Cardiac septum (tissue), 1 donor: ENCODE measurements around the gene ZFAND2B. TPM values are rescaled to one million over a fixed set of nuclear protein-coding genes. Genes with fewer than 3 reads are reported as not detected.
A peak's percentile ranks its signal among the peaks of the same experiment; 100 is the strongest.
"Not testable (repeated sequence)": the region's sequence is repeated elsewhere in the genome, so short reads cannot be mapped to it uniquely, and the experiment has no call there.

Source experiments
- DNase-seq: peaks from one replicate; pipeline ENCODE4 v3.0.0-alpha.2; 2020; ENCODE audit warnings: low spot score
- intact Hi-C: fragments of 100-400 bp; cut with DNase I; formaldehyde crosslinking; loops from one replicate; pipeline ENCODE4 v1.14.0; 2022
- total RNA-seq: library from RNA; stranded (reverse); fragmentation: NEBNext Ultra II Directional; extraction: Animal tissue kit (Norgen Biotek cat#: 25700); gene quantifications from one replicate; pipeline ENCODE4 v1.2.1, GENCODE V29; 2021
- donor health status: DM: no; HTN: no; CAD: no.

ZFAND2B gene
- total RNA-seq, 1 donor from 2014 or later, result 23.9 TPM

DNA sequence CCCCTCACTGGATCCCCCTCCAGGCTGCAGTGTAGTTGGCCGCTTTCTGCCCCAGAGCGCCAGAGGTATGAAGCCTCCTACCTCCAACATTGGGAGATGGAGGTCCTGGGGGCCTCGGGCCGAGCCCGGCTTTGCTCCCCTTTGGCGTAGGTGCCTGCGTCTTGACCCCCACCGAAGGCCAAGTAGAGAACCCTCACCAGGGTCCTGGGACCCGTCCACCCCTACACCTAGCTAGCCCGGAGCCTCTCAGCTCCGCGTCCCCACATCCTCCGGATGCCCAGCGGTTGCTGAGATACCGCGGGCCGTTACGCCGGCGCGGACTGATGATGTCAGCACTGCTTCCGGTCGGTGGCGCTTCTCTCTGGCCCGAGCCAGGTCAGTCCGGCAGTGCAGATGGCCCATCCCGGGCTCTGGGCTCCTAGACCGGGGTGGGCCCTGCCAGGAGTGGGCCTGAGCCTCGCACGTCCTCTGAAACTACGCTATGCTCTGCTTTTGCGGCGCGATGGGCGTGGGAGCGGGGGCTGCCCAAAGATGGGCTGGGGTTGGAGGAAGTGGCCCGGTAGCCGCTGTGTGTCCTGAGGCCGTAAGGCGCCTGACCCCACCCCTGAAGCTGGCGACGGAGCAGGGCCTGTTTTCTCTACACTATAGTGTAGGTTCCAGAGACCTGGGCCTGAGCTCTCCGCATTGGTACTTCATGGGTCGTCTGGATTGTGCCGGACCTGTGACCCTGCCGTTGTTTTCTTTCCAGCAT lies 38.7 kb downstream of the ZFAND2B start, which contains the start of the genes GLB1L and STK16:
TSS of gene GLB1L (minus strand) at position 297 of the 751 bp plus-strand sequence. CDS start 1,871 bp downstream, outside the sequence.
TSS of gene STK16 (plus strand) at position 332 of the 751 bp plus-strand sequence. CDS start 521 bp downstream, outside the sequence.
- peak; percentile 98 for DNase-seq
- intact Hi-C loops, result loop anchor here (1.0 to 5.0 kb wide), 3 partner anchors 17 to 47 kb away; partner anchors contain the start of genes ANKZF1, ATG9A and ZFAND2B

DNA sequence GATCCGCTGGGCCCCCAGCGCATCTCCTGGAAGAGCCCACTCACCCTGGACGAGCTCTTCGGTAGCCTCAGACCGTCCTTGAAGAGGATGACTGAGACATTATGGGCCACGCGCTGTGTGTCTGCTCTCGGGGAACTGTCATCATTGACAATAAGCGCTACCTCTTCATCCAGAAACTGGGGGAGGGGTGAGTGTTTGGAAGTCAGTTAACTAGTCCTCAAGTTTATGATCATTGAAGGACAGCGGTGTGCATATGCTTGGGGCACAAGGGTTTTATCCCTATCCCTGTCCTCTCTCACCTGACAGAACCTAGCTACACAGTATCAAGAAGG lies 39.3 kb downstream of the ZFAND2B start:
- intact Hi-C loops, result loop anchor here (1.0 to 5.0 kb wide), 3 partner anchors 17 to 46 kb away; partner anchors contain the start of genes ANKZF1, ATG9A and ZFAND2B

DNA sequence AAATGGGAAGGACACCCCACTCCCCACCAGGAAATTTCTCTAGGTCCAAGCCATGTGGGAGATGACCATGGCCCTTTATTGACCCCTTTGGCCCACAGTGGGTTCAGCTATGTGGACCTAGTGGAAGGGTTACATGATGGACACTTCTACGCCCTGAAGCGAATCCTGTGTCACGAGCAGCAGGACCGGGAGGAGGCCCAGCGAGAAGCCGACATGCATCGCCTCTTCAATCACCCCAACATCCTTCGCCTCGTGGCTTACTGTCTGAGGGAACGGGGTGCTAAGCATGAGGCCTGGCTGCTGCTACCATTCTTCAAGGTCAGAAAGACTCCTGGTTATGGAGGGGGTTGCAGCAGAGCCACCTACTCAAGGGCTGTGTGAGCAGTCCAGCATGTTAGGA lies 40.0 kb downstream of the ZFAND2B start:
- no peak for DNase-seq
- intact Hi-C loops, result loop anchor here (5.0 kb wide), 1 partner anchor 46 kb away; no protein-coding TSS in a partner anchor

More for the DNA sequence above, 39.3 kb downstream of the ZFAND2B start:
- no peak for DNase-seq

DNA sequence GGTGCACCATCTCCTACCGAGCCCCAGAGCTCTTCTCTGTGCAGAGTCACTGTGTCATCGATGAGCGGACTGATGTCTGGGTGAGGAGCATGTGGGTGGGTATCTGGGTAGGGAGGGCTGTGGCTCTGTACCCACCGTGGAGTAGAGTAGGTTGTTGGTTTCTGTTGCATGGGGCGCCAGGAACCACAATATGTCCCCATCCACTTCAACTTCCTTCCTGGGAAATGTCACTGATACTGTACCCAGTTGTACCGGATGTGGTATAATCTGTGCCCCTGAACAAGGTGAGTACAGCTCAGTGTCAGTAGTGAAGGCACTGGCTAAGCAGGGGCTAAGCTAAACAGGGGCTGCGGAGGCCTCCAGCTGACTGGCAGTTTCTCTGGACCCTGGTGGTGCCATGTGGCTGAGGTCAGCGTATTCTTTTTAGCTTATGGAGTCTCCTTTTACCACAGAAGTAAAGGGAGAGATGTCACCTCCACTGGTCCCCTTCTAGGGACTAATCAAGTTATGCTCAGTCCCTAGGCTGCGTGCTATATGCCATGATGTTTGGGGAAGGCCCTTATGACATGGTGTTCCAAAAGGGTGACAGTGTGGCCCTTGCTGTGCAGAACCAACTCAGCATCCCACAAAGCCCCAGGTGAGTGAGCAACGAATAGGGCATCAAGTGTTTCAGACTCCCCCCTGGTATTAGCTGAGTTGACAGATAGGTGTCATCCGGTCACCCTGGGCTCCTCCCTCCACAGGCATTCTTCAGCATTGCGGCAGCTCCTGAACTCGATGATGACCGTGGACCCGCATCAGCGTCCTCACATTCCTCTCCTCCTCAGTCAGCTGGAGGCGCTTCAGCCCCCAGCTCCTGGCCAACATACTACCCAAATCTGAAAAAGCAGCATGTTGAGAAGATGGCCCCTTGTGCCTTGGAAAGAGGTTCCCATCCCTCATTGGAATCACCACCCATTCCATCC lies 41.4 kb downstream of the ZFAND2B start:
- intact Hi-C loops, result loop anchor here (5.0 kb wide), 1 partner anchor 44 kb away; no protein-coding TSS in a partner anchor
- no peak for DNase-seq

DNA sequence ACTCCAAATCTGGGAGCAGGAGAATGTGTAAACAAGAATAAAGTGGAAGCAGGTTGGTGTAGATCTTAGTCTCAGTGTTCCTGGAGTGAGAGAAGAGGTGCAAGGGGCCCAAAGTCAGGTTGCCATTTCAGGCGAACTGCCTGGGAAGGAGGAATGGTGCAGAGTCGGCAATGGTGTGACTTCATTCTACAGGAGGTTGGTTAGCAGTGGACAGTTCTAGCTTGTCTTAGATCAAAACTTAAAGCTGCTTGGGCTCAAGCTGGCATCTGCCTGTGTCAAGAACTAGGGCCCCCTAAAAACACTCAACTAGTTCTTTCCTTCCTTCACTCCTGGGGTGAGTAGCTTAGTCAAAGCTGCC lies 42.2 kb downstream of the ZFAND2B start:
- DNase-seq, result no peak
- intact Hi-C loops, result loop anchor here (5.0 kb wide), 1 partner anchor 43 kb away; no protein-coding TSS in a partner anchor

DNA sequence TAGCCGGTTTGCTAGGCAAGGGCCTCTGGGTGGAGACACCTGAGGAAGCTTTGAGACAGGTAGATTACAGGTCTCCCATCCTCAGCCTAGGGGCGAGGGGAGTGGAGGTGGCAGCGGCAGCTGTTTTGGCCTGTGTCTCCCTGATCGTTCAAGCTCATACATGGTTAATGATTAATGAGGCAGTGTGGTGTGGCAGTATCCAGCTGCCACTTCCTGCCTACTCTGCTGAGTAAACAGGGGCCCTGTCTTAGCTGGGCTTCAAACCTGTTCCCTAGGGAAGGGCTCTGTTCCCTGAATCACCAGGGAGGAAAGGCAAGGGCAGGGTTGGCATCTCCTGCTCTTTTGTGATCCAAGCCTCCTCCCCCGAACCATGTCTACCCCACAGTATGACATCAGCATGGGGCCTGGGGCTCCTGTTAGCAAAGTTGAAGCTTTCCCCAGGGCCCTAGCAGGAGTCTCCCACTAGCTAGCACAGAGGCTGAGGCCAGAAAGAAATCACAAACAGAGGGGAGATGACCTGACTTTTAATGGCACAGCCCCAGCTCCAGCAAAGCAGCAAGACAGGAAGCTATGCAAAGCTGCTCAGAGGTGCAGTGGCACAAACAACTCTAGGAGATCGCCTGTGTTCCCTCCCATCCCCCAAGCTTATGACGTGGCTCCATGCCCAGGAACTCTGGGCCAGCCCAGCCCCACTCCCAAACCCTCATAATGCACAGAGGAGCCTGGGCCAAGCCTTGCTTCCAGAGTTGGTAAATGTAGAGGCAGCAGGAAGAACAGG lies 42.8 kb downstream of the ZFAND2B start:
- DNase-seq, result peak; percentile 91
- intact Hi-C loops, result loop anchor here (5.0 kb wide), 1 partner anchor 43 kb away; no protein-coding TSS in a partner anchor

DNA sequence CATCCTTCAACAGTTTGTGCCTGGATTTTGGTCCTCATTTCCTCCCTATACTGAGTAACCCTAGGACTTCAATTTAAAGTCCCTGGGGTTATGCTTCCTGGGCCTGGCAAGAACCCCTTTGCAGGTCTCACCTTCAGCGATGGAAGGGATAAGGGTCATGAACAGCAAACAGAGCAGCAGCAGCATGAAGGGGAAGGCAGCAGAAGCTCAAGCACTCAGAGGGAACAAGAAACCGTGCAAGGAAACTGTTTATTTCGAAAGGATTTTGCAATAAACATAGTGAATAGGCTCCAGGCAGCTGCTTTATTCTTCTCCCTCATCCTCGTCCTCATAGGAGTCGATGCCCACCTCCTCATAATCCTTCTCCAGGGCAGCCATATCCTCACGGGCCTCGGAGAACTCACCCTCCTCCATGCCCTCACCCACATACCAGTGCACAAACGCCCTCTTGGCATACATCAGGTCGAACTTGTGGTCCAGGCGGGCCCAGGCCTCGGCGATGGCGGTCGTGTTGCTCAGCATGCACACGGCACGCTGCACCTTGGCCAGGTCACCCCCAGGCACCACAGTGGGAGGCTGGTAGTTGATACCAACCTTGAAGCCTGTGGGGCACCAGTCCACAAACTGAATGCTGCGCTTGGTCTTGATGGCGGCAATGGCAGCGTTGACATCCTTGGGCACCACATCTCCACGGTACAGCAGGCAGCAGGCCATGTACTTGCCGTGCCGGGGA lies 43.6 kb downstream of the ZFAND2B start:
- DNase-seq, result no peak
- intact Hi-C loops, result no loop called here

DNA sequence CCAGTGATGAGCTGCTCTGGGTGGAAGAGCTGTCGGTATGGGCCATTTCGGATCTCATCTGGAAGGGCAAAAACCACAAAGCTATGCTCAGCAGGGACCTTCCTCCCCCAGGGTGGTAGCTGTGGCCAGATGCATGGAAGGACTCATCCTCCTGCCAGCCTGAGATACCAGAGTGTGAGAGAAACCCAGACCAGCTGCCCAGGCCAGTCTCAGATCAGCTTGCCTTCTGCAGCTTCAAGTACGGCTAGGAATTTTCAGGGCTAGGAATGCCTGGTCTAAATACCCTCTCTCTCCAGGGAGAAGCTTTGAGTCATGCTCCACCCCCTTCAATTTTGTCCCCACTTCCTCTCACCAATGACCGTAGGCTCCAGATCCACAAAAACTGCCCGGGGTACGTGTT lies 45.1 kb downstream of the ZFAND2B start:
- no peak for DNase-seq
- intact Hi-C loops, result loop anchor here (2.0 kb wide), 2 partner anchors 27 to 35 kb away; partner anchors contain the start of gene DNAJB2

DNA sequence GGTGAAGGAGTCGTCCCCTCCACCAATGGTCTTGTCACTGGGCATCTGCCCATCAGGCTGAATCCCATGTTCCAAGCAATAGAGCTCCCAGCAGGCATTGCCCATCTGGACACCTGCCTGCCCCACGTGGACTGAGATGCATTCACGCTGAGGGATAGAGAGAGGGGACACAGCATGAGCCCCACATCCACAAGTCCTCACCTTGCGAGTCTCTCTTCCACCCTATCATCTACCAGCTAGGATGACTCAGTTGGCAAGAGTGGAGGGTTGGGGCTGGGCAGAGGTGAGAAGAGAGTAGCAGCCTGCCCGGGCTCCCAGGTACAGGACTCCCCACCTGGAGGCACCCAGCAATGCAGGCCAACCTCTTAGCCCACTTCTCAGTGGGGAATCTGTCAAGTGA lies 45.5 kb downstream of the ZFAND2B start:
- DNase-seq, result no peak
- intact Hi-C loops, result loop anchor here (2.0 kb wide), 2 partner anchors 27 to 35 kb away; partner anchors contain the start of gene DNAJB2

DNA sequence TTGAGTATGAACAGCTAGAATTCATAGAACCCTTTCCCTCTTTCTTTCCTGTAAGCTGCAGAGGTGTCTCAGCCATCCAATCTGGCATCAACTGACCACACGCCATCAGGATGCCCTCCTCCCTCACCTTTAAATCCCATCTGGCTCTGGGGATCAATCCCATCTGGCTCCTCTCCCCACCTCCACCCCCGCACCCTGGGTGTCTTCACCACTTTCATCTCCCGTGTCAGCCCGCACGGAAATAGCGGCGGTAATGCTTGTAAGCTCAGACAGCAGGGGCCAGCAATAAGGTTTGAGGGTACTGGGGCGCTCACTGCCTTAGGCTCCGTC lies 46.0 kb downstream of the ZFAND2B start:
- intact Hi-C loops, result loop anchor here (2.0 kb wide), 2 partner anchors 26 to 36 kb away; partner anchors contain the start of gene DNAJB2
- DNase-seq, result no peak

DNA sequence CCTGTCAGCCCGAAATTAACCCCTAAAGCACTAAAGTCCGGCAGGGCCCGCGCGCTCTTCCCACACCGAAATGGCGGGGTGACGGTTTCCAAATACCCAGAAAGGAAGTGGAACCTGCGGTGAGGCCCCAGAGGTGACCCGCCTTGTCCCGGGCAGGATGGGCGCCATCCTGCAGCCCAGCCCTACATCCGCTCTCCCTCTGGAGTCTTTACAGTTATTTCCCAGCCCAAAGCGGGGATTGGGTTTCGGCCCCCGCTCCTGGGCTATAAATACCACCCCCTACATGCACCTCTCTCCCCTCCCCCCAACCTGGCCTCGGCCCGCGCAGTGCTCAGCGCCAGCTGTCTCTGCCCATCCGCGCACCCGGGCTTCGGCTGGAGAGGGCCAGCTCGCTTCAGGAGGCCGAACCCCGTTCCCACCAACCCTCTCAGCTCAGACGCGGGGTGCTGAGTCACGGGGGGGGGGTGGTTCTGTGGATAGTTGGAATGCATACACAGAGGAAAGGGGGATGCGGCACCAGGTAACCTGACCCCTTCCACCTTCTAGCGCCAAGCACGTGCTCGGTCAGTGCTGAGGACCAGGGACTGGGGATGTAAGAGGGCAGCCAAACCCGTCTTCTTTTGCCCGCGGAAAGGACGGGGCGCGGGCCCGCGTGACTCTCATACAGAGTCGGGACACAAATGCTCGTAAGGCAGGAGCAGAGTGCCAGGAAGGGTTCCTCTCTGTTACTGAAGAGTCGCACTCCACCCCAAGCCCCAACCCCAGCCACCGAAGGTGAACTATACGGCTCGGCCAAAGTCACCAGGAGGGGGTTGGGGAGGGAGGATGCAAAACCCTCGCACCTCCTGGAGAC lies 46.5 kb downstream of the ZFAND2B start, which contains the start of gene TUBA4B:
TSS of gene TUBA4B (plus strand) at position 344 of the 853 bp plus-strand sequence. CDS start at position 509, 165 bp downstream.
- DNase-seq, result peak; percentile 82
- intact Hi-C loops, result loop anchor here (2.0 kb wide), 2 partner anchors 26 to 36 kb away; partner anchors contain the start of gene DNAJB2

DNA sequence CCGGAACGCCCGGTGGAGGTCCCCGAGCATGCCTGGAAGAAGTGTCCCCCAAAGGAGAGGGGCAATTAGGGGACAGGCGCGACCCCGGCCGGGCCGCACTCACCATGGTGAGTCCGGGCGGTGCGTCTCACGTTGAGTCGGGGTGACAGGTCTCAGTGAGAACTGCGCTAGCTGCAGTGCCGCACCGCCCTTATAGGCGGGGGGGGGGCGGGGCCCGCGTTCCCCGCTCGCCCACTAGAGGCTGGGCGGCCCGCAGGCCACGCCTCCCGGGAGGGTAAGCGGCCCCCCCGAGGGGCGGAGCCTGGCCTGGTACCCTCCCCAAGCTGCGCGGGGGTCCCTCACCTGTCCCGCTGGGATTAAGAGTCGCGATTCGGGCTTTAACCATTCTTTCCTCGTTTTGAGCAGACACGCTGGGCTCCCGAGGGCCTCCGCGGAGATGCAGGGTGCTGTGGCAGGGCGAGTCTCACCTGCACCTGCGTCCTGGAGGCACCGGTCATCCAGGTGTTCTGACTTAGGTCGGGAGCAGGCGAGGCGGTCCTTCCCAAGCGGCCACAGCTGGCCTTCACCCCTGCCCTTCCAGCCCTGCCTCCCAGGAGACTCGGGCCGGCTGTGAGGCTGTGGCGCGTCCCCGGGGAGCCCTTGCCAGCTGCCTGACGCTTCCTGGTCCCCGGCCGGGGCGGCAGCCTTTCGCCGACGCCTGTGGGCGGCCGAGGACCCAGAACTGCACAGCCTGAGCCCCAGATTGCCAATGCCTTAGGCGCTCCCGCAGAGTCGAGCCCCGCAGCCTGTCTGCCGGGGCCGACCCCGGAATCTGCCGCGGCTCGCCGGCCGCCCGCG lies 47.4 kb downstream of the ZFAND2B start, which contains the start of gene TUBA4A:
TSS of gene TUBA4A (minus strand) at position 166 of the 837 bp plus-strand sequence. CDS start at position 106, 60 bp downstream.
- DNase-seq, result peak; percentile 95
- intact Hi-C loops, result loop anchor here (2.0 kb wide), 2 partner anchors 25 to 37 kb away; partner anchors contain the start of gene DNAJB2

DNA sequence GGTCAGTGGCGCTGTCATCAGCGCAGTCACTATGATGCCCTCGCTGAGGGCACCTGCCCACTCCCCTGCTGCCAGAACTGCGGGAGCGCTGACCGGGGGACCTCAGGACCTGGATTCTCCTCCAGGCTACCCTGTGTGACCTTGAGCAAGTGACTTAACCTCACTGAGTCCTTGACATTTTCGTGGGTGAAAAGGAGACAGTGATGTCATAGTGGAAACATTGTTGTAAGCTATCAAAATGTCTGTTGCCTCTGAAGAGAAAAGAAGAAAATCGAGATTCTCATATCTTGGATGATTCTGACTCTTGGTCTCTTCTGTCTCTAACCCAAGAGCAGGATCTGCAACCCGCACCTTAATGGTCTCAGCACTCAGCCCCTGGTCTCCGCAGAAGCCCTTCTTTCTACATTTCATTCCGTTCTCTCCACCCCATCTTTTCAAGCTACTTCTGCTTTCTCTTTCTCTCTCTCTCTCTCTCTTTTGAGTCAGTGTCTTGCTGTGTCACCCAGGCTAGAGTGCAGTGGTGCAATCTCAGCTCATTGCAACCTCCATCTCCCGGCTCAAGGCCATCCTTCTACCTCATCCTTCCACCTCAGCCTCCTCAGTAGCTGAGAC lies 48.1 kb downstream of the ZFAND2B start:
- intact Hi-C loops, result no loop called here
- no peak for DNase-seq

DNA sequence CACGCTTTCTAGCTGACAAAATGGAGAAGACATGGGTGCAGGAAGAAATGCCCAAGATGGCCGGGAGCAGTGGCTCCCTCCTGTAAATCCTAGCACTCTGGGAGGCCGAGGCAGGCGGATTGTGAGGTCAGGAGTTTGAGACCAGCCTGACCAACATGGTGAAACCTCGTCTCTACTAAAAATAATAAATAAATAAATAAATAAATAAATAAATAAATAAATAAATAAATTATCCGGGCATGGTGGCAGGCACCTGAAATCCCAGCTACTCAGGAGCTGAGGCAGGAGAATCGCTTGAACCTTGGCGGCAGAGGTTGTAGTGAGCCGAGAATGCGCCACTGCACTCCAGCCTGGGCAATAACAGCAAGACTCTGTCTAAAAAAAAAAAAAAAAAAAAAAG lies 52.4 kb downstream of the ZFAND2B start:
- DNase-seq, intact Hi-C loops: not testable (repeated sequence)
